Right lobe of liver (tissue), 4 donors: ENCODE results near the gene POMT2.

Experiments
- CTCF ChIP-seq, 4 donors: fragments of 200-600 bp in 3 of 4; fragments of 450-650 bp in 1 of 4; IDR thresholded peaks; one replicate each; pipeline versions ENCODE4 v1.5.1 to v1.8.0; 2016 to 2022; ENCODE audit warnings: antibody characterized with exemption in 4 of 4, mild to moderate bottlenecking in 2 of 4
- POLR2A ChIP-seq: fragments of 450-650 bp; IDR thresholded peaks from one replicate; pipeline ENCODE4 v1.6.1; 2017; ENCODE audit warnings: antibody characterized with exemption, mild to moderate bottlenecking
- donor health status: DM: no; HTN: no; CAD: no.
- donor health status: DM: no; HTN: no; CAD: no.
- donor health status: DM: no; HTN: yes; CAD: no.

- TF ChIP-seq CTCF (IDR thresholded peaks at IDR 0.05) (no peak), POLR2A (no peak)
Measured at GRCh38 chr14:77322951-77323350, 2.3 kb upstream of the POMT2 start.
